ENCODE data around the gene APBA2.

Gene APBA2

DNA sequence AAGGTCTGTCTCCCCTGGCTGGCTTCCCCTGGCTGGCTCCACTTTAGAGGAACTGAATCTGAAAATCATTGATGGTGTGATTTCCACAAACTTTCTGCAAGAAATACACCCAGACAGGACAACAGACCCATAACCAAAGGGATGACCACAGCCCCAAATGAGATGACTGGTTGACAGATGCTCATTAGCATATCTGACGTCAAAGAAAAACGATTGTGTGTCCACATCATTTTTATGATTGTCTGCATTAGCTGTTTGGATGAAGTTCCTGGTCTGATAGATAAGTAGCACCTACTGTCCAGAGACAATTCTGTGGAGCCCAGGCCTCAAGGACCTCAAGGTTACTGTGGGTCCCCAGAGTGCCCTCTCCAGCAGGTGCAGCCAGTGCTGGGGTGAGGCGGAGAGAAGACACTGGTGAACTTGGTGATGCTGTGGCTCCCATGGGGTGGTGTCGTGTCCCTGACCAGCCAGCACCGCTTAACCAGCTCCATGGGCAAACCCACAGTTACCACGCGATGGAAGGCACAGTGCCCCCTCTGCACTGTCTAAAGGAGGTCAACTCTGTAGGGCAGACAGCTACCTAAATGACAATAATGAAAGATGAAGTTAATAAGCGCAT lies 256.5 kb downstream of the APBA2 start:
- Histone ChIP-seq H3K9me3 (ENCODE audit: control insufficient read depth, low read length) (no peaks in the 10 kb centered on the region), H3K27me3 (ENCODE audit: control insufficient read depth in 1 of 2, insufficient read depth in 1 of 2, low read length in 2 of 2) (peaks cover 0 to 45% of the 10 kb centered on the region in 2 experiments), H3K4me3 (ENCODE audit: insufficient read depth in 1 of 2, low read depth in 1 of 2, low read length in 2 of 2) (no peak overlapping the region), H3K4ac (ENCODE audit: low read depth in 1 of 2, low read length in 2 of 2) (no peak overlapping the region), H3K79me1 (replicated peaks; ENCODE audit: low read length, poor library complexity, severe bottlenecking) (no peaks in the 10 kb centered on the region), H3K14ac (ENCODE audit: low read length in 2 of 2) (no peak overlapping the region), H3K4me2 (ENCODE audit: low read length, poor library complexity, severe bottlenecking) (no peak overlapping the region), H3K9ac (ENCODE audit: low read length) (no peak overlapping the region), H3K18ac (ENCODE audit: low read depth in 1 of 2, low read length in 2 of 2) (no peak overlapping the region), H2BK12ac (ENCODE audit: low read length in 2 of 2) (no peak overlapping the region), H3K36me3 (ENCODE audit: control insufficient read depth in 1 of 2, insufficient read depth in 2 of 2, low read depth in 1 of 2, low read length in 2 of 2) (no peaks in the 10 kb centered on the region), H2BK5ac (ENCODE audit: low read depth, low read length, poor library complexity, severe bottlenecking) (no peak overlapping the region), H4K91ac (ENCODE audit: low read length) (no peak overlapping the region), H4K8ac (ENCODE audit: low read length) (no peak overlapping the region), H2BK15ac (ENCODE audit: low read depth, poor library complexity, severe bottlenecking) (no peak overlapping the region), H2AFZ (ENCODE audit: low read depth, low read length) (no peak overlapping the region), H2AK5ac (ENCODE audit: low read length, severe bottlenecking) (peak overlapping the region; percentile 1), H2BK120ac (ENCODE audit: low read depth, low read length) (no peak overlapping the region), H3K23ac (ENCODE audit: low read length in 2 of 2) (no peak overlapping the region), H3K4me1 (ENCODE audit: control insufficient read depth, insufficient read depth, low read depth, low read length) (peaks cover 36% of the 10 kb centered on the region), H3K27ac (ENCODE audit: low read length, poor library complexity, severe bottlenecking) (peak overlapping the region; percentile 76)
- WGBS, result 92% methylated on average over 8 of the region's 8 CpGs
- DNase-seq, result no peak

DNA sequence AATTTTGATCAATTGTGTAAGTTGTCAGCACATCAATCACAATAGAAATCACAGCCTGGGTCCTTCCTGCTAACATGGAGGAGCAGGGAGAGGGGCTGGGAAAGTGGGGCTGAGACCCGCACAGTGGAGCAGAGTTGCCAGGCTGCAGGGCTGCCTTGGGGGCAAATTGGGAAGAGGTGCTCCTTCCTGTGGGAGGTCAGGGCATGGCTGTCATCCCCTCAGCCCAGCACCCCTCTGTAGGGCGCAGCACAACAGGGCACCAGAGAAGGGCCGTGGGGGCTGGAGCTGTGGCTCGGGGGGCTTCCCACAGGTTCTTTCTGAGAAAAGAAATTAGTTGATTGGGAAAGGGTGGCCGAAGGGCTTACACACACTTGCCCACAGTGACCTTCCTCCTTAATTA lies 257.5 kb downstream of the APBA2 start:
- no peak overlapping the region for H2BK15ac ChIP-seq (ENCODE audit: low read depth, poor library complexity, severe bottlenecking)
- H3K27ac ChIP-seq (ENCODE audit: low read length, poor library complexity, severe bottlenecking), result peak overlapping the region; percentile 85
- no peak overlapping the region for H3K23ac ChIP-seq (ENCODE audit: low read length in 2 of 2)
- DNase-seq, result no peak
- H3K18ac ChIP-seq (ENCODE audit: low read depth in 1 of 2, low read length in 2 of 2), result no peak overlapping the region
- H2AK5ac ChIP-seq (ENCODE audit: low read length, severe bottlenecking), result peak overlapping the region; percentile 24
- H3K4me2 ChIP-seq (ENCODE audit: low read length, poor library complexity, severe bottlenecking), result no peak overlapping the region
- H3K4me3 ChIP-seq (ENCODE audit: insufficient read depth in 1 of 2, low read depth in 1 of 2, low read length in 2 of 2), result no peak overlapping the region
- 89% methylated on average over 3 of the region's 5 CpGs for WGBS
- H3K79me1 ChIP-seq (replicated peaks; ENCODE audit: low read length, poor library complexity, severe bottlenecking), result no peaks in the 10 kb centered on the region
- no peak overlapping the region for H2BK5ac ChIP-seq (ENCODE audit: low read depth, low read length, poor library complexity, severe bottlenecking)
- H3K36me3 ChIP-seq (ENCODE audit: control insufficient read depth in 1 of 2, insufficient read depth in 2 of 2, low read depth in 1 of 2, low read length in 2 of 2), result no peaks in the 10 kb centered on the region
- H4K91ac ChIP-seq (ENCODE audit: low read length), result no peak overlapping the region
- H3K9ac ChIP-seq (ENCODE audit: low read length), result no peak overlapping the region
- no peak overlapping the region for H3K14ac ChIP-seq (ENCODE audit: low read length in 2 of 2)
- H2BK12ac ChIP-seq (ENCODE audit: low read length in 2 of 2), result no peak overlapping the region
- peaks cover 0 to 39% of the 10 kb centered on the region in 2 experiments for H3K27me3 ChIP-seq (ENCODE audit: control insufficient read depth in 1 of 2, insufficient read depth in 1 of 2, low read length in 2 of 2)
- no peak overlapping the region for H4K8ac ChIP-seq (ENCODE audit: low read length)
- H2AFZ ChIP-seq (ENCODE audit: low read depth, low read length), result no peak overlapping the region
- H3K9me3 ChIP-seq (ENCODE audit: control insufficient read depth, low read length), result no peaks in the 10 kb centered on the region
- peaks cover 36% of the 10 kb centered on the region for H3K4me1 ChIP-seq (ENCODE audit: control insufficient read depth, insufficient read depth, low read depth, low read length)
- no peak overlapping the region for H2BK120ac ChIP-seq (ENCODE audit: low read depth, low read length)
- H3K4ac ChIP-seq (ENCODE audit: low read depth in 1 of 2, low read length in 2 of 2), result no peak overlapping the region

DNA sequence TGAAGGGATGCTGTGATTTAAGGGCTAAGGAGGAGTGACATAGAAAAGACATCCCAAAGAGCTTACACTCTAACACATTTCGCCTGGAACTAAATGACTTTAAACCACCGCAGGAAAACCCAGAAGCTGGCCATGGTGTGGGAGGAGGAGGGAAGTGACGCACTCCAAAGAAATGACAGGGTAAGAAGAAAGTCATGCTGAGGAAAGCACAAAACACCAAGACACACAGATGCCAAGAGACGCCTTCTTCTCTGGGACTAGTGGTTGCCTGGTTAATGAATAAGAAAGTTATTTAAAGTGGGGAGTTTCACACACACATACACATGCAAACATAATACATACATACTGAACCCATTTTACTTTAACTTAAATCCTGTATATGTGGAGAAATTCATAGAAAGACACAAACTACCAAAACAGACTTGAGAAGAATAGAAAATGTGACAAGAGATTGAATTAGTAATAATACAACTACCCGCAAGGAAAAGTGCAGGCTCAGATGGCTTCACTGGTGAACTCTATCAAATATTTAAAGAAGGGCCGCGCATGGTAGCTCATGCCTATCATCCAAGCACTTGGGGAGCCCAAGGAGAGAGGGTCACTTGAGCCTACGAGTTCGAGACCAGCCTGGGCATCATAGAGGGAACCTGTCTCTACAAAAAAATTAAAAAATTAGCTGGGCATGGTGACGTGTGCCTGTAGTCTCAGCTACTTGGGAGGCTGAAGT lies 258.3 kb downstream of the APBA2 start:
- H3K27me3 ChIP-seq (ENCODE audit: control insufficient read depth in 1 of 2, insufficient read depth in 1 of 2, low read length in 2 of 2), result peaks cover 0 to 31% of the 10 kb centered on the region in 2 experiments
- no peaks in the 10 kb centered on the region for H3K36me3 ChIP-seq (ENCODE audit: control insufficient read depth in 1 of 2, insufficient read depth in 2 of 2, low read depth in 1 of 2, low read length in 2 of 2)
- no peak overlapping the region for H3K4ac ChIP-seq (ENCODE audit: low read depth in 1 of 2, low read length in 2 of 2)
- H3K79me1 ChIP-seq (replicated peaks; ENCODE audit: low read length, poor library complexity, severe bottlenecking), result no peaks in the 10 kb centered on the region
- no peak overlapping the region for H3K4me3 ChIP-seq (ENCODE audit: insufficient read depth in 1 of 2, low read depth in 1 of 2, low read length in 2 of 2)
- DNase-seq, result peak; percentile 25
- H3K4me2 ChIP-seq (ENCODE audit: low read length, poor library complexity, severe bottlenecking), result no peak overlapping the region
- H3K18ac ChIP-seq (ENCODE audit: low read depth in 1 of 2, low read length in 2 of 2), result no peak overlapping the region
- no peak overlapping the region for H3K14ac ChIP-seq (ENCODE audit: low read length in 2 of 2)
- H3K9me3 ChIP-seq (ENCODE audit: control insufficient read depth, low read length), result no peaks in the 10 kb centered on the region
- no peak overlapping the region for H2AFZ ChIP-seq (ENCODE audit: low read depth, low read length)
- no peak overlapping the region for H3K9ac ChIP-seq (ENCODE audit: low read length)
- no peak overlapping the region for H2BK12ac ChIP-seq (ENCODE audit: low read length in 2 of 2)
- H2BK15ac ChIP-seq (ENCODE audit: low read depth, poor library complexity, severe bottlenecking), result no peak overlapping the region
- no peak overlapping the region for H4K8ac ChIP-seq (ENCODE audit: low read length)
- H3K23ac ChIP-seq (ENCODE audit: low read length in 2 of 2), result no peak overlapping the region
- H2BK120ac ChIP-seq (ENCODE audit: low read depth, low read length), result no peak overlapping the region
- no peak overlapping the region for H2BK5ac ChIP-seq (ENCODE audit: low read depth, low read length, poor library complexity, severe bottlenecking)
- peak overlapping the region; percentile 24 for H2AK5ac ChIP-seq (ENCODE audit: low read length, severe bottlenecking)
- 82% methylated on average over 9 of the region's 10 CpGs for WGBS
- no peak overlapping the region for H4K91ac ChIP-seq (ENCODE audit: low read length)
- peaks cover 34% of the 10 kb centered on the region for H3K4me1 ChIP-seq (ENCODE audit: control insufficient read depth, insufficient read depth, low read depth, low read length)
- H3K27ac ChIP-seq (ENCODE audit: low read length, poor library complexity, severe bottlenecking), result peak overlapping the region; percentile 85

DNA sequence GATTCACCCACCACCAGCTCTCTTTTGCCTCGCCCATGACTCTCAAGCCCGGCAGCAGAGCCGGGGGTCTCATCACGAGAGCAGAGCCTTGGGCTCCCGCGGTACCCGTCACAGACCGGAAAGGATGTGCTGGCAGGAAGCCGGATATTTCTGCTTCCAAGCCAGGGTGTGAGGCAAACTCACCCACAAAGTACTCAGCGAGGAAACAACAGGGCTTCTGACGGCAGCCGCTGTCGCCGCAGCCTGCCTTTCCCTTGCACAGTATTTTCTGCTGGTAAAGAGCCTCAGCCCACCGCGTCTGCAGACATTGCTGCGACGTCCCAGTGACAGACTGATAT lies 263.9 kb downstream of the APBA2 start:
- no peaks in the 10 kb centered on the region for H3K9me3 ChIP-seq (ENCODE audit: control insufficient read depth, low read length)
- no peaks in the 10 kb centered on the region for H3K79me1 ChIP-seq (replicated peaks; ENCODE audit: low read length, poor library complexity, severe bottlenecking)
- no peak overlapping the region for H3K23ac ChIP-seq (ENCODE audit: low read length in 2 of 2)
- no peak overlapping the region for H3K4me2 ChIP-seq (ENCODE audit: low read length, poor library complexity, severe bottlenecking)
- no peak overlapping the region for H2BK12ac ChIP-seq (ENCODE audit: low read length in 2 of 2)
- H2BK120ac ChIP-seq (ENCODE audit: low read depth, low read length), result no peak overlapping the region
- no peak overlapping the region for H2AK5ac ChIP-seq (ENCODE audit: low read length, severe bottlenecking)
- DNase-seq, result no peak
- no peak overlapping the region for H3K4me3 ChIP-seq (ENCODE audit: insufficient read depth in 1 of 2, low read depth in 1 of 2, low read length in 2 of 2)
- H3K27me3 ChIP-seq (ENCODE audit: control insufficient read depth in 1 of 2, insufficient read depth in 1 of 2, low read length in 2 of 2), result no peaks in the 10 kb centered on the region
- no peak overlapping the region for H3K18ac ChIP-seq (ENCODE audit: low read depth in 1 of 2, low read length in 2 of 2)
- H4K91ac ChIP-seq (ENCODE audit: low read length), result no peak overlapping the region
- no peak overlapping the region for H3K27ac ChIP-seq (ENCODE audit: low read length, poor library complexity, severe bottlenecking)
- no peak overlapping the region for H4K8ac ChIP-seq (ENCODE audit: low read length)
- H3K14ac ChIP-seq (ENCODE audit: low read length in 2 of 2), result no peak overlapping the region
- no peaks in the 10 kb centered on the region for H3K36me3 ChIP-seq (ENCODE audit: control insufficient read depth in 1 of 2, insufficient read depth in 2 of 2, low read depth in 1 of 2, low read length in 2 of 2)
- H2BK15ac ChIP-seq (ENCODE audit: low read depth, poor library complexity, severe bottlenecking), result no peak overlapping the region
- H3K9ac ChIP-seq (ENCODE audit: low read length), result no peak overlapping the region
- no peak overlapping the region for H2AFZ ChIP-seq (ENCODE audit: low read depth, low read length)
- H2BK5ac ChIP-seq (ENCODE audit: low read depth, low read length, poor library complexity, severe bottlenecking), result no peak overlapping the region
- 90% methylated on average over 18 of the region's 18 CpGs for WGBS
- H3K4ac ChIP-seq (ENCODE audit: low read depth in 1 of 2, low read length in 2 of 2), result no peak overlapping the region
- no peaks in the 10 kb centered on the region for H3K4me1 ChIP-seq (ENCODE audit: control insufficient read depth, insufficient read depth, low read depth, low read length)
